Right lobe of liver (tissue), 6 donors: ENCODE data around the gene TTC38. TPM values are rescaled to one million over a fixed set of nuclear protein-coding genes. Genes with fewer than 3 reads are reported as not detected.

ENCODE experiments used
- ATAC-seq, 4 donors: fragments of 200-7000 bp; cut with Tn5 transposase; one replicate each; pipeline ENCODE4 v1.9.1; 2020; ENCODE audit warnings: mild to moderate bottlenecking in 4 of 4, moderate library complexity in 4 of 4
- DNase-seq, 3 donors: peaks; one replicate each; pipeline ENCODE4 v3.0.0-alpha.2; 2020
- H3K27ac ChIP-seq, 3 donors: fragments of 200-600 bp; one replicate each; pipeline ENCODE4 v1.8.0; 2022
- H3K27me3 ChIP-seq, 2 donors: fragments of 200-600 bp; one replicate each; pipeline ENCODE4 v1.8.0; 2022
- H3K36me3 ChIP-seq, 4 donors: fragments of 200-600 bp; sonication (generic) in 1 of 4; one replicate each; pipeline versions ENCODE4 v1.5.1 to v1.8.0; 2017 to 2022; ENCODE audit warnings: control low read depth in 1 of 4
- H3K4me1 ChIP-seq, 4 donors: fragments of 200-600 bp; sonication (generic) in 1 of 4; one replicate each; pipeline versions ENCODE4 v1.5.1 to v1.8.0; 2017 to 2022; ENCODE audit warnings: control low read depth in 1 of 4
- H3K4me3 ChIP-seq, 3 donors: fragments of 200-600 bp; one replicate each; pipeline ENCODE4 v1.8.0; 2022
- H3K9me3 ChIP-seq, 4 donors: fragments of 200-600 bp; sonication (generic) in 1 of 4; one replicate each; pipeline versions ENCODE4 v1.5.1 to v1.8.0; 2017 to 2022; ENCODE audit warnings: control low read depth in 1 of 4
- POLR2A ChIP-seq: fragments of 450-650 bp; IDR thresholded peaks from one replicate; pipeline ENCODE4 v1.6.1; 2017; ENCODE audit warnings: antibody characterized with exemption, mild to moderate bottlenecking
- WGBS: methylation state at CpG from one replicate; pipeline ENCODE4 v1.1.6; 2018; ENCODE audit warnings: low coverage, low lambda C conversion rate; ENCODE audit not compliant: insufficient coverage; ENCODE audit errors: missing lambda C conversion rate; 5-methylcytosine and 5-hydroxymethylcytosine counted together
- intact Hi-C, 2 donors: fragments of 100-400 bp; cut with DNase I; formaldehyde crosslinking; loops; one replicate each; pipeline versions ENCODE4 v1.11.2 to v1.14.1; 2022
- total RNA-seq, 6 experiments: library from RNA; depleted of rRNA in 2 of 6; stranded (reverse); fragments of >200 nt in 2 of 6; fragmentation: NEBNext Ultra II Directional in 3 of 6; extraction: Animal tissue kit (Norgen Biotek cat#: 25700) in 3 of 6; gene quantifications; one replicate each; pipeline versions ENCODE4 v1.1.0 to v1.2.4, GENCODE V29; 2016 to 2023
- TF ChIP-seq, protein P1 (sequence below), 4 donors: fragments of 200-600 bp in 3 of 4; fragments of 450-650 bp in 1 of 4; IDR thresholded peaks; one replicate each; pipeline versions ENCODE4 v1.5.1 to v1.8.0; 2016 to 2022; ENCODE audit warnings: antibody characterized with exemption in 4 of 4, mild to moderate bottlenecking in 2 of 4
- donor health status: DM: no; HTN: yes; CAD: no.
- donor health status: DM: no; HTN: no; CAD: no.
- donor health status: DM: no; HTN: no; CAD: no.
- donor health status: DM: no; HTN: yes; CAD: no.
- donor health status: DM: no; HTN: yes; CAD: no.

TTC38 gene
- total RNA-seq, 6 experiments from 2014 or later, result 91.1 to 278 (median 195) TPM

DNA sequence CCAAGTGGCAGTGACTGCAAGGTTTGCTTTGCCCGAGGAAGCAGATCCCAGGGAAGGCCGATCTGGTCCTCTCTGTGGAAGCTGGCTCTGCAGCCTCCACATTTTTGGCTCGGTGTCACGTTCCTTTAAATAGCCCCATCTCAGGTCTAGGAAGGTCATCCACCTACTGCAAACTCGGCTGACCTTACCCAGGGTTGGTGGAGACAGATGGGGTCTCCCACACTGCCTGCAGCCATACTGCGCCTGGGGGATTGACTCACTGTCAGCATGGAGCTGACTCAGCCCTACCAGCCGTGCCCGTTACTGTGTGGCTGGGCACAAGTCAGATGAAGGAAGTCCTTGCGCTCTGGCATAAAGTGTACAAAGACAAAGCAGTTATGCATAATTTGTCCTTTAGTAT is 34.6 kb upstream of the TTC38 start:
- DNase-seq (no peak), ATAC-seq (peak; percentile 10 to 38 (median 25))

GRCh38 chr22:46234969-46235368 is 32.8 kb upstream of the TTC38 start:
- intact Hi-C loops, result loop anchor here in 1 of 2 donors (10.0 kb wide), 1 partner anchor 50 kb away; no protein-coding TSS in a partner anchor
- Histone ChIP-seq H3K27me3 (no peaks in the 10 kb centered on the region), H3K27ac (no peak overlapping the region), H3K36me3 (peaks cover 0 to 76% (median 36%) of the 10 kb centered on the region in 4 donors), H3K9me3 (no peaks in the 10 kb centered on the region), H3K4me3 (no peak overlapping the region), H3K4me1 (peaks cover 0 to 18% (median under 1%) of the 10 kb centered on the region in 4 donors)
- DNase-seq, result no peak
- TF ChIP-seq, protein P1, sequence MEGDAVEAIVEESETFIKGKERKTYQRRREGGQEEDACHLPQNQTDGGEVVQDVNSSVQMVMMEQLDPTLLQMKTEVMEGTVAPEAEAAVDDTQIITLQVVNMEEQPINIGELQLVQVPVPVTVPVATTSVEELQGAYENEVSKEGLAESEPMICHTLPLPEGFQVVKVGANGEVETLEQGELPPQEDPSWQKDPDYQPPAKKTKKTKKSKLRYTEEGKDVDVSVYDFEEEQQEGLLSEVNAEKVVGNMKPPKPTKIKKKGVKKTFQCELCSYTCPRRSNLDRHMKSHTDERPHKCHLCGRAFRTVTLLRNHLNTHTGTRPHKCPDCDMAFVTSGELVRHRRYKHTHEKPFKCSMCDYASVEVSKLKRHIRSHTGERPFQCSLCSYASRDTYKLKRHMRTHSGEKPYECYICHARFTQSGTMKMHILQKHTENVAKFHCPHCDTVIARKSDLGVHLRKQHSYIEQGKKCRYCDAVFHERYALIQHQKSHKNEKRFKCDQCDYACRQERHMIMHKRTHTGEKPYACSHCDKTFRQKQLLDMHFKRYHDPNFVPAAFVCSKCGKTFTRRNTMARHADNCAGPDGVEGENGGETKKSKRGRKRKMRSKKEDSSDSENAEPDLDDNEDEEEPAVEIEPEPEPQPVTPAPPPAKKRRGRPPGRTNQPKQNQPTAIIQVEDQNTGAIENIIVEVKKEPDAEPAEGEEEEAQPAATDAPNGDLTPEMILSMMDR (IDR thresholded peaks at IDR 0.05), result no peak
- TF ChIP-seq POLR2A, result no peak
- whole genome bisulfite sequencing, result 93% methylated on average over 12 of the region's 12 CpGs
- ATAC-seq, result no peak

More for the DNA sequence above, 34.6 kb upstream of the TTC38 start:
- Histone ChIP-seq H3K4me3 (no peak overlapping the region), H3K27ac (no peak overlapping the region), H3K27me3 (no peaks in the 10 kb centered on the region), H3K4me1 (peaks cover 0 to 29% (median 5%) of the 10 kb centered on the region in 4 donors), H3K9me3 (no peaks in the 10 kb centered on the region), H3K36me3 (peaks cover 0 to 65% (median 33%) of the 10 kb centered on the region in 4 donors)
- no peak for TF ChIP-seq POLR2A
- TF ChIP-seq, protein P1 (IDR thresholded peaks at IDR 0.05), result no peak
- 47% methylated on average over 6 of the region's 9 CpGs for WGBS
- intact Hi-C loops, result loop anchor here in 1 of 2 donors (10.0 kb wide), 1 partner anchor 52 kb away; no protein-coding TSS in a partner anchor

GRCh38 chr22:46237453-46238124 is 30.2 kb upstream of the TTC38 start:
- Histone ChIP-seq H3K9me3 (no peaks in the 10 kb centered on the region), H3K27me3 (no peaks in the 10 kb centered on the region), H3K27ac (no peak overlapping the region), H3K36me3 (peaks cover 0 to 63% (median 31%) of the 10 kb centered on the region in 4 donors), H3K4me3 (no peak overlapping the region), H3K4me1 (peaks cover 0 to 27% (median 5%) of the 10 kb centered on the region in 4 donors)
- DNase-seq (no peak), ATAC-seq (no peak)
- WGBS, result 78% methylated on average over 4 of the region's 12 CpGs
- intact Hi-C loops, result loop anchor here in 1 of 2 donors (10.0 kb wide), 1 partner anchor 47 kb away; no protein-coding TSS in a partner anchor
- no peak for TF ChIP-seq POLR2A
- TF ChIP-seq, protein P1 (IDR thresholded peaks at IDR 0.05), result no peak

- ATAC-seq (no peak), DNase-seq (no peak)
- intact Hi-C loops, result loop anchor here in 1 of 2 donors (10.0 kb wide), 1 partner anchor 46 kb away; no protein-coding TSS in a partner anchor
- H3K4me3 ChIP-seq, result no peak overlapping the region
- WGBS, result 88% methylated on average over 7 of the region's 16 CpGs
- H3K27me3 ChIP-seq, result no peaks in the 10 kb centered on the region
- no peaks in the 10 kb centered on the region for H3K9me3 ChIP-seq
- peaks cover 0 to 26% (median 5%) of the 10 kb centered on the region in 4 donors for H3K4me1 ChIP-seq
- H3K36me3 ChIP-seq, result peaks cover 0 to 55% (median 27%) of the 10 kb centered on the region in 4 donors
- TF ChIP-seq, protein P1 (IDR thresholded peaks at IDR 0.05), result no peak
- TF ChIP-seq POLR2A, result no peak
- H3K27ac ChIP-seq, result no peak overlapping the region
These were observed 29.3 kb upstream of the TTC38 start for GRCh38 chr22:46238541-46238940.
